ENCODE measurements around the gene RPF1.

The RPF1 gene

DNA sequence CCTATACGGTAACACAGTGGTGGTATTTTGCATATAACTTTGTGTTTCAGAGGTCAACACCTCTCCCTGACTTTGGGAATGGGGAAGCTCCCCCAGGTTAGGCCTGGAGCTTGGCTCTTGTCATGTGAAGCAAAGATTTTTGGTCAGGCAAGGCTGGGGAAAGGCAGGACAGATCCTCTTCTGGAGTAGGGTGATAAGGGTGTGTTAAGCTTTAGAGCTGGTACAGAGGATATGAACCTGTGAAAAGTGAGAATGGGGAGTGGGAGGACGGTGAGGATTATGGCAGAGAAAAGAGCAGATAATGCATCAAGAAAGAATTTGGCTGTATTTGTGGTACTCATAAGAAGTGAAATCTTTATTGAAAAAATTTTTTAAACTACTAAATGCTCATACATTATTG, 2.3 kb downstream of the RPF1 start:
- DNase-seq: no peak
- TF ChIP-seq, protein P1, sequence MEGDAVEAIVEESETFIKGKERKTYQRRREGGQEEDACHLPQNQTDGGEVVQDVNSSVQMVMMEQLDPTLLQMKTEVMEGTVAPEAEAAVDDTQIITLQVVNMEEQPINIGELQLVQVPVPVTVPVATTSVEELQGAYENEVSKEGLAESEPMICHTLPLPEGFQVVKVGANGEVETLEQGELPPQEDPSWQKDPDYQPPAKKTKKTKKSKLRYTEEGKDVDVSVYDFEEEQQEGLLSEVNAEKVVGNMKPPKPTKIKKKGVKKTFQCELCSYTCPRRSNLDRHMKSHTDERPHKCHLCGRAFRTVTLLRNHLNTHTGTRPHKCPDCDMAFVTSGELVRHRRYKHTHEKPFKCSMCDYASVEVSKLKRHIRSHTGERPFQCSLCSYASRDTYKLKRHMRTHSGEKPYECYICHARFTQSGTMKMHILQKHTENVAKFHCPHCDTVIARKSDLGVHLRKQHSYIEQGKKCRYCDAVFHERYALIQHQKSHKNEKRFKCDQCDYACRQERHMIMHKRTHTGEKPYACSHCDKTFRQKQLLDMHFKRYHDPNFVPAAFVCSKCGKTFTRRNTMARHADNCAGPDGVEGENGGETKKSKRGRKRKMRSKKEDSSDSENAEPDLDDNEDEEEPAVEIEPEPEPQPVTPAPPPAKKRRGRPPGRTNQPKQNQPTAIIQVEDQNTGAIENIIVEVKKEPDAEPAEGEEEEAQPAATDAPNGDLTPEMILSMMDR (IDR thresholded peaks at IDR 0.05; ENCODE audit: low read depth, low read length): no peak
- H3K27ac ChIP-seq: no peak overlapping the region
- H3K4me3 ChIP-seq (ENCODE audit: low read depth, low read length): no peak overlapping the region
- no peaks in the 10 kb centered on the region for H3K27me3 ChIP-seq (ENCODE audit: insufficient read depth, low read depth, severe bottlenecking)
- H3K9me3 ChIP-seq (ENCODE audit: severe bottlenecking): peaks cover 13% of the 10 kb centered on the region
- H3K36me3 ChIP-seq: peaks cover 31% of the 10 kb centered on the region

DNA sequence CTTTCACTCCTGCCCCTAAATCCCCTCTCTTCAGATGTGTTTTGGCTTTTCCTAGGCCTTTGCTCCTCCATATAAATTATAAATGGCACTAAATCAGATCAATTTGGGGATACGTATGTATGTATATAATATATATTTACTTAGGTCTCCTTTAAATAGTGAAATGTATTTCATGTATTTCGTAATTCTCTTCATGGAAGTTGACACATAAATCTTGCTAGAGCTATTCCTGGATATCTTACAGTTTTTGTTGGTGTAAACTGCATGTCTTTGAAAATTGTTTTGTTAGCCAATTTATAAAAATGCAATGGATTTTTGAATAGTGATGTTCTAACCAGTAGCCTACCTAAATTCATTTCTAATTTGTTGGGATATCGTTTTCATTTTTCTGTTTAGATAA, 9.0 kb downstream of the RPF1 start:
- H3K27me3 ChIP-seq (ENCODE audit: insufficient read depth, low read depth, severe bottlenecking): no peaks in the 10 kb centered on the region
- no peak overlapping the region for H3K27ac ChIP-seq
- TF ChIP-seq, protein P1 (IDR thresholded peaks at IDR 0.05; ENCODE audit: low read depth, low read length): no peak
- no peaks in the 10 kb centered on the region for H3K9me3 ChIP-seq (ENCODE audit: severe bottlenecking)
- no peak overlapping the region for H3K4me3 ChIP-seq (ENCODE audit: low read depth, low read length)
- no peak for DNase-seq
- H3K36me3 ChIP-seq: peaks cover 52% of the 10 kb centered on the region

DNA sequence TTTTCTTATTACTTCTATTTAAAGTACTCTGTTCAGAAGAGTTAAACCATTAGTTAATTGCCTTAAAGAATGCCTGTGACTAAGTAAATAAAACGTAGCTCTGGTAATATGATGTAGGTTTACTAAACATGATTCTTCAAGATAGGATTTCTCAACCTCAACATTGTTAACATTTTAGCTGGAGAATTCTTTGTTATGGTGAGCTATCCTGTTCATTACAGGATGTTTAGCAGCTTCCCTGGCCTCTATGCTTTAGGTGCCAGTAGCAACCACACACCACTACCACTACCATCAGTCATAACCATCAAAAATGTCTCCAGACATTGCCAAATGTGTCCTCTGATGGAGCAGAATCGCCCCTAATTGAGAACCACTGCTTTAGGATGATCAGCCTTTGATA, 10.7 kb downstream of the RPF1 start:
- H3K27me3 ChIP-seq (ENCODE audit: insufficient read depth, low read depth, severe bottlenecking): no peaks in the 10 kb centered on the region
- no peak overlapping the region for H3K27ac ChIP-seq
- TF ChIP-seq, protein P1 (IDR thresholded peaks at IDR 0.05; ENCODE audit: low read depth, low read length): no peak
- DNase-seq: no peak
- H3K9me3 ChIP-seq (ENCODE audit: severe bottlenecking): no peaks in the 10 kb centered on the region
- H3K4me3 ChIP-seq (ENCODE audit: low read depth, low read length): no peak overlapping the region
- peaks cover 39% of the 10 kb centered on the region for H3K36me3 ChIP-seq

DNA sequence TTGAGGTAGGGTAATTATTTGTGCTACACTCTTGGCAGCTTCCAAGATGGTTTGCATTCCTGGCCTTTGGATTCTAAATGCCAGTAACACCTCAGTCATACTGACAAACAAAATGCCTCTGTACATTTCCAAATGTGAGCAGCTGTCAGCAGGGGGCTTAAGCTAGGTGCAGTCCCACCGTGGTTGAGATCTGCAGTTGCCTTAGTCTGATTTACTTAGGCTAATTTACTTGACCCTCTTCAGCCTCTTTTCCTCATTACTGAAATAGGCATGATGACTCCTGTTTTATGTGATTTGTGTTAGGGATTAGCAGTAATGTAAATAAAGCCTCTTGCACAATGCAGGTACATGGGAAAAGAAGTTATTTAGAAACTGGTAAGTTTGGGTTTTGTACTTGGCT, 13.7 kb downstream of the RPF1 start:
- peak; percentile 70 for DNase-seq
- Histone ChIP-seq H3K36me3 (peaks cover 50% of the 10 kb centered on the region), H3K27me3 (ENCODE audit: insufficient read depth, low read depth, severe bottlenecking) (no peaks in the 10 kb centered on the region), H3K9me3 (ENCODE audit: severe bottlenecking) (no peaks in the 10 kb centered on the region), H3K27ac (no peak overlapping the region), H3K4me3 (ENCODE audit: low read depth, low read length) (no peak overlapping the region)
- TF ChIP-seq, protein P1 (IDR thresholded peaks at IDR 0.05; ENCODE audit: low read depth, low read length): peak; percentile 21; the same call in 1 of the 2 replicates

DNA sequence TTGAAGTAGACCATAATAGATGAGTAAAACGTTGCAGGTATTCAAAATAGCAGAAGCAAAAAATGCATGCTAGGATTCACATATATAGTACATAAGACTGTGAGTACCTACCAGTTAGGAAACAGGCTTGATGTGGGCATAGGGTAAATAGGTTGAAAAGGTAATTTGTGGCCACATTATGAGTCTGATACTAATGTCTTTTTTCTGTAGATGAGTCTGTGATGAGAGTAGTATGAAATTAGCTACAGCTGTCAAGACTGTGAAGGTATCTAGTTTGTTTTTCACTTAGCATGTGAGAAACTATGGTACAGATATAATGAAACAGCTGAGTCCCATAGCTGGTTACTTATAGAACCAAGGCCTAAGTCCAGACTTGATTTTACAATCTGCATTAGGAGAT, 14.7 kb downstream of the RPF1 start:
- peaks cover 60% of the 10 kb centered on the region for H3K36me3 ChIP-seq
- no peaks in the 10 kb centered on the region for H3K27me3 ChIP-seq (ENCODE audit: insufficient read depth, low read depth, severe bottlenecking)
- H3K4me3 ChIP-seq (ENCODE audit: low read depth, low read length): no peak overlapping the region
- no peak for DNase-seq
- TF ChIP-seq, protein P1 (IDR thresholded peaks at IDR 0.05; ENCODE audit: low read depth, low read length): no peak
- H3K27ac ChIP-seq: no peak overlapping the region
- H3K9me3 ChIP-seq (ENCODE audit: severe bottlenecking): no peaks in the 10 kb centered on the region

DNA sequence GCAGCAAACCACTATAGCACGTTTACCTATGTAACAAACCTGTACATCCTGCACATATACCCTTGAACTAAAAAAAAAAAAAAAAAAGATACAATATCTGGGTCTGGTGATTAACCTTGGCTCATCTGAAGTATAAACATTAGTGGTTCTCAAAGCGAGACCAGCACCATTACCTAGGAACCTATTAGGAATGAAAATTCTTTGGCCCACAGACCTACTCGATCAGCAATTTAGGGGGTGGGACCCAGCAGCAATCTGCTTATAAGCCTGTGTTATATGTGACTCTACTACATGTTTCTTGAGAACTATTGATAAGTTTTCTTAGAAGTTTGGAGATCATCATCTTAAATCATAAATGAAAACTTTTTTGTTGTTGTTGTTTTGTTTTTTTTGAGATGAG, 17.4 kb downstream of the RPF1 start:
- no peak for DNase-seq
- Histone ChIP-seq H3K36me3 (peaks cover 62% of the 10 kb centered on the region), H3K27ac (no peak overlapping the region), H3K27me3 (ENCODE audit: insufficient read depth, low read depth, severe bottlenecking) (no peaks in the 10 kb centered on the region), H3K4me3 (ENCODE audit: low read depth, low read length) (no peak overlapping the region), H3K9me3 (ENCODE audit: severe bottlenecking) (no peaks in the 10 kb centered on the region)
- TF ChIP-seq, protein P1 (IDR thresholded peaks at IDR 0.05; ENCODE audit: low read depth, low read length): no peak

Measured in WERI-Rb-1 (cell line).